Measurements from ENCODE around the gene ACACA. TPM values are rescaled to one million over a fixed set of nuclear protein-coding genes. Genes with fewer than 3 reads are reported as not detected.
"Not testable (repeated sequence)": the region's sequence is repeated elsewhere in the genome, so short reads cannot be mapped to it uniquely, and the experiment has no call there.

ACACA gene
- total and polyA plus RNA-seq, 9 of the 15 experiments (the other 6 are each of a cell fraction or from before 2014, with no cell fraction given): 35.9 to 135 (median 88.4) TPM

DNA sequence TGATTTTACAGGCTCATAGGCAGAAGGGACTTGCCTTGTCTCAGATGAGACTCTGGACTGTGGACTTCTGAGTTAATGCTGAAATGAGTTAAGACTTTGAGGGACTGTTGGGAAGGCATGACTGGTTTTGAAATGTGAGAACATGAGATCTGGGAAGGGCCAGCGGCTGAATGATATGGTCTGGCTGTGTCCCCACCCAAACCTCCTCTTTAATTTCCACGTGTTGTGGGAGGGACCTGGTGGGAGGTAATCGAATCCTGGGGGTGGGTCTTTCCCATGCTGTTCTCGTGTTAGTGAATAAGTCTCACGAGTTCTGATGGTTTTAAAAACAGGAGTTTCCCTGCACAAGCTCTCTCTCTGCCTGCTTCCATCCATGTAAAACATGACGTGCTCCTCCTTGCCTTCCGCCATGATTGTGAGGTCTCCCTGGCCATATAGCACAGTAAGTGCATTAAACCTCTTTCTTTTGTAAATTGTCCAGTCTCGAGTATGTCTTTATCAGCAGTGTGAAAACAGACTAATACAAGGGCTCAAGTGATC is 59.7 kb downstream of the ACACA start:
- Histone ChIP-seq H3K9me3 (replicated peaks; ENCODE audit: control insufficient read depth, insufficient read depth, low read depth, low read length) (peaks cover 11% of the 10 kb centered on the region), H3K36me3 (ENCODE audit: control insufficient read depth, insufficient read depth, low read length) (peaks cover 66% of the 10 kb centered on the region), H3K79me2 (ENCODE audit: control insufficient read depth, insufficient read depth, low read length) (peaks cover 97% of the 10 kb centered on the region)
- H3K27ac ChIP-seq (ENCODE audit: extremely low read depth, low read depth, low read length); POLR2A ChIA-PET; H3K4me3 ChIP-seq; intact Hi-C loops (cut with micrococcal nuclease); H4K20me1 ChIP-seq (replicated peaks; ENCODE audit: control insufficient read depth, insufficient read depth, low read length); CTCF ChIA-PET (ENCODE audit: low intra/inter-chr PET ratio); H3K4me2 ChIP-seq (ENCODE audit: insufficient read depth, low read length); H3K9ac ChIP-seq (ENCODE audit: insufficient read depth in 1 of 2, low read depth in 2 of 2, low read length in 2 of 2); H3K27me3 ChIP-seq (ENCODE audit: control insufficient read depth in 2 of 2, insufficient read depth in 2 of 2, low read length in 2 of 2); FAIRE-seq; H3K9me1 ChIP-seq (ENCODE audit: control insufficient read depth, insufficient read depth, low read length); in situ Hi-C loops (cut with MboI); H2AFZ ChIP-seq (ENCODE audit: low read depth, low read length); ATAC-seq; H3K4me1 ChIP-seq (replicated peaks in 1 of 2; ENCODE audit: control insufficient read depth in 2 of 2, insufficient read depth in 2 of 2, low read length in 2 of 2): not testable (repeated sequence)
- BruUV-seq (replicated peaks): TSS peak; percentile 29
- WGBS (ENCODE audit: insufficient coverage, low coverage, missing lambda C conversion rate): 64% methylated on average over 8 of the region's 8 CpGs
- peak; percentile 83 for TF ChIP-seq TRIM28 (IDR thresholded peaks at IDR 0.05)
- TF ChIP-seq, protein P1, sequence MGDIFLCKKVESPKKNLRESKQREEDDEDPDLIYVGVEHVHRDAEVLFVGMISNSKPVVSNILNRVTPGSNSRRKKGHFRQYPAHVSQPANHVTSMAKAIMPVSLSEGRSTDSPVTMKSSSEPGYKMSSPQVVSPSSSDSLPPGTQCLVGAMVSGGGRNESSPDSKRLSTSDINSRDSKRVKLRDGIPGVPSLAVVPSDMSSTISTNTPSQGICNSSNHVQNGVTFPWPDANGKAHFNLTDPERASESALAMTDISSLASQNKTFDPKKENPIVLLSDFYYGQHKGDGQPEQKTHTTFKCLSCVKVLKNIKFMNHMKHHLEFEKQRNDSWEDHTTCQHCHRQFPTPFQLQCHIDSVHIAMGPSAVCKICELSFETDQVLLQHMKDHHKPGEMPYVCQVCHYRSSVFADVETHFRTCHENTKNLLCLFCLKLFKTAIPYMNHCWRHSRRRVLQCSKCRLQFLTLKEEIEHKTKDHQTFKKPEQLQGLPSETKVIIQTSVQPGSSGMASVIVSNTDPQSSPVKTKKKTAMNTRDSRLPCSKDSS (IDR thresholded peaks at IDR 0.05; ENCODE audit: low read depth, partially characterized antibody): peak; percentile 88
- peak in 1 of 3 experiments; percentile 35 for TF ChIP-seq YY1 (IDR thresholded peaks at IDR 0.05; ENCODE audit: borderline replicate concordance in 1 of 3, control insufficient read depth in 1 of 3, extremely low read depth in 1 of 3, insufficient read depth in 3 of 3, insufficient read length in 1 of 3, insufficient replicate concordance in 2 of 3, low read depth in 1 of 3, low read length in 2 of 3)
- TF ChIP-seq TRIM24 (IDR thresholded peaks at IDR 0.05): peak; percentile 47 to 57; a peak in 3 of 4 replicates
- peak; percentile 97 for TF ChIP-seq ZNF431 (CRISPR knock-in tag; IDR thresholded peaks at IDR 0.05)
- TF ChIP-seq CHD2 (IDR thresholded peaks at IDR 0.05; ENCODE audit: low read depth, low read length): peak; percentile 39; the same call in 1 of the 2 replicates
- peak; percentile 18; the same call in 1 of the 2 replicates for TF ChIP-seq EHMT2 (IDR thresholded peaks at IDR 0.05)
- peak in 1 of 2 experiments; percentile 84; a peak in 1 of 3 replicates for TF ChIP-seq CBX3 (IDR thresholded peaks at IDR 0.05; ENCODE audit: borderline replicate concordance in 1 of 2, low read length in 2 of 2)
- TF ChIP-seq, protein P2, sequence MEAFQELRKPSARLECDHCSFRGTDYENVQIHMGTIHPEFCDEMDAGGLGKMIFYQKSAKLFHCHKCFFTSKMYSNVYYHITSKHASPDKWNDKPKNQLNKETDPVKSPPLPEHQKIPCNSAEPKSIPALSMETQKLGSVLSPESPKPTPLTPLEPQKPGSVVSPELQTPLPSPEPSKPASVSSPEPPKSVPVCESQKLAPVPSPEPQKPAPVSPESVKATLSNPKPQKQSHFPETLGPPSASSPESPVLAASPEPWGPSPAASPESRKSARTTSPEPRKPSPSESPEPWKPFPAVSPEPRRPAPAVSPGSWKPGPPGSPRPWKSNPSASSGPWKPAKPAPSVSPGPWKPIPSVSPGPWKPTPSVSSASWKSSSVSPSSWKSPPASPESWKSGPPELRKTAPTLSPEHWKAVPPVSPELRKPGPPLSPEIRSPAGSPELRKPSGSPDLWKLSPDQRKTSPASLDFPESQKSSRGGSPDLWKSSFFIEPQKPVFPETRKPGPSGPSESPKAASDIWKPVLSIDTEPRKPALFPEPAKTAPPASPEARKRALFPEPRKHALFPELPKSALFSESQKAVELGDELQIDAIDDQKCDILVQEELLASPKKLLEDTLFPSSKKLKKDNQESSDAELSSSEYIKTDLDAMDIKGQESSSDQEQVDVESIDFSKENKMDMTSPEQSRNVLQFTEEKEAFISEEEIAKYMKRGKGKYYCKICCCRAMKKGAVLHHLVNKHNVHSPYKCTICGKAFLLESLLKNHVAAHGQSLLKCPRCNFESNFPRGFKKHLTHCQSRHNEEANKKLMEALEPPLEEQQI (IDR thresholded peaks at IDR 0.05): peak; percentile 64; the same call in 1 of the 2 replicates
- TF ChIP-seq, protein P3, sequence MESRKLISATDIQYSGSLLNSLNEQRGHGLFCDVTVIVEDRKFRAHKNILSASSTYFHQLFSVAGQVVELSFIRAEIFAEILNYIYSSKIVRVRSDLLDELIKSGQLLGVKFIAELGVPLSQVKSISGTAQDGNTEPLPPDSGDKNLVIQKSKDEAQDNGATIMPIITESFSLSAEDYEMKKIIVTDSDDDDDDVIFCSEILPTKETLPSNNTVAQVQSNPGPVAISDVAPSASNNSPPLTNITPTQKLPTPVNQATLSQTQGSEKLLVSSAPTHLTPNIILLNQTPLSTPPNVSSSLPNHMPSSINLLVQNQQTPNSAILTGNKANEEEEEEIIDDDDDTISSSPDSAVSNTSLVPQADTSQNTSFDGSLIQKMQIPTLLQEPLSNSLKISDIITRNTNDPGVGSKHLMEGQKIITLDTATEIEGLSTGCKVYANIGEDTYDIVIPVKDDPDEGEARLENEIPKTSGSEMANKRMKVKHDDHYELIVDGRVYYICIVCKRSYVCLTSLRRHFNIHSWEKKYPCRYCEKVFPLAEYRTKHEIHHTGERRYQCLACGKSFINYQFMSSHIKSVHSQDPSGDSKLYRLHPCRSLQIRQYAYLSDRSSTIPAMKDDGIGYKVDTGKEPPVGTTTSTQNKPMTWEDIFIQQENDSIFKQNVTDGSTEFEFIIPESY (CRISPR knock-in tag; IDR thresholded peaks at IDR 0.05): 0 out of 2 replicates have a peak, but pooled peaks have one; percentile 34
- peak; percentile 42 for TF ChIP-seq ZFP36 (IDR thresholded peaks at IDR 0.05; ENCODE audit: low read depth, low read length, partially characterized antibody)
- DNase-seq (ENCODE audit: extremely low read depth in 1 of 4, low spot score in 3 of 4): peak in 1 of 4 experiments; percentile 30

Data from K562 (cell line).